Measurements from ENCODE around the gene PEMT.

GRCh38 chr17:17492085-17492484 is 99.4 kb downstream of the PEMT start:
- TF ChIP-seq CTCF (conservative IDR thresholded peaks at IDR 0.05; ENCODE audit: low read depth, low read length) (no peak), EZH2phosphoT487 (IDR thresholded peaks at IDR 0.05; ENCODE audit: borderline replicate concordance, low read length) (no peak), EZH2 (IDR thresholded peaks at IDR 0.05; ENCODE audit: low read length, unreplicated experiment) (no peak)

Measured in PC-3 (cell line).